VCaP (cell line): ENCODE measurements around the gene OR13C9.
"Not testable (repeated sequence)": the region's sequence is repeated elsewhere in the genome, so short reads cannot be mapped to it uniquely, and the experiment has no call there.

Source experiments
- H3K27ac ChIP-seq: fragments of 450-650 bp; 2 replicates; pipeline ENCODE4 v1.5.1; 2017
- TF ChIP-seq, protein P1 (sequence below): fragments of 450-650 bp; conservative IDR thresholded peaks from 2 replicates; pipeline ENCODE4 v1.5.1; 2017; ENCODE audit warnings: mild to moderate bottlenecking, moderate library complexity

The OR13C9 gene, protein sequence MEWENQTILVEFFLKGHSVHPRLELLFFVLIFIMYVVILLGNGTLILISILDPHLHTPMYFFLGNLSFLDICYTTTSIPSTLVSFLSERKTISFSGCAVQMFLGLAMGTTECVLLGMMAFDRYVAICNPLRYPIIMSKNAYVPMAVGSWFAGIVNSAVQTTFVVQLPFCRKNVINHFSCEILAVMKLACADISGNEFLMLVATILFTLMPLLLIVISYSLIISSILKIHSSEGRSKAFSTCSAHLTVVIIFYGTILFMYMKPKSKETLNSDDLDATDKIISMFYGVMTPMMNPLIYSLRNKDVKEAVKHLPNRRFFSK

DNA sequence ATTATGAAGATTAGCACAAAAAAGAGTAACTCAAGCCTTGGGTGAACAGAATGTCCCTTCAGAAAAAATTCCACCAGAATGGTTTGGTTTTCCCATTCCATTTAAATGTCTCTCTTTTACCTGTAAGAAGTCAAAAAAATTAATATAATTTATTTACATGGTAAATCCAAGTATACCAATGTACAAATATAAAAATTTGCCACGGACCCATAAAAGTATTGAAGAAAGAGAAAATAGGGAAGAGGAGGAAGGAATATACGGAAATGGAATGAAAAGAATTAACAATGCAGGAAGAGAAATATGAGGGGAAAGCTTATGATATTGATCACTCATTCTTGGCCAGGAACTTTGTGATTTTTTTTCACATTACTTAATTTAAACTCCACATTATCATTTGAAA lies at the start of gene OR13C9:
Gene OR13C9 (minus strand): TSS at position 101 of the 400 bp plus-strand sequence. CDS start 0 bp downstream, at position 101.
- no peak within 1 kb of the TSS for H3K27ac ChIP-seq
- TF ChIP-seq, protein P1, sequence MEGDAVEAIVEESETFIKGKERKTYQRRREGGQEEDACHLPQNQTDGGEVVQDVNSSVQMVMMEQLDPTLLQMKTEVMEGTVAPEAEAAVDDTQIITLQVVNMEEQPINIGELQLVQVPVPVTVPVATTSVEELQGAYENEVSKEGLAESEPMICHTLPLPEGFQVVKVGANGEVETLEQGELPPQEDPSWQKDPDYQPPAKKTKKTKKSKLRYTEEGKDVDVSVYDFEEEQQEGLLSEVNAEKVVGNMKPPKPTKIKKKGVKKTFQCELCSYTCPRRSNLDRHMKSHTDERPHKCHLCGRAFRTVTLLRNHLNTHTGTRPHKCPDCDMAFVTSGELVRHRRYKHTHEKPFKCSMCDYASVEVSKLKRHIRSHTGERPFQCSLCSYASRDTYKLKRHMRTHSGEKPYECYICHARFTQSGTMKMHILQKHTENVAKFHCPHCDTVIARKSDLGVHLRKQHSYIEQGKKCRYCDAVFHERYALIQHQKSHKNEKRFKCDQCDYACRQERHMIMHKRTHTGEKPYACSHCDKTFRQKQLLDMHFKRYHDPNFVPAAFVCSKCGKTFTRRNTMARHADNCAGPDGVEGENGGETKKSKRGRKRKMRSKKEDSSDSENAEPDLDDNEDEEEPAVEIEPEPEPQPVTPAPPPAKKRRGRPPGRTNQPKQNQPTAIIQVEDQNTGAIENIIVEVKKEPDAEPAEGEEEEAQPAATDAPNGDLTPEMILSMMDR, result no peak

DNA sequence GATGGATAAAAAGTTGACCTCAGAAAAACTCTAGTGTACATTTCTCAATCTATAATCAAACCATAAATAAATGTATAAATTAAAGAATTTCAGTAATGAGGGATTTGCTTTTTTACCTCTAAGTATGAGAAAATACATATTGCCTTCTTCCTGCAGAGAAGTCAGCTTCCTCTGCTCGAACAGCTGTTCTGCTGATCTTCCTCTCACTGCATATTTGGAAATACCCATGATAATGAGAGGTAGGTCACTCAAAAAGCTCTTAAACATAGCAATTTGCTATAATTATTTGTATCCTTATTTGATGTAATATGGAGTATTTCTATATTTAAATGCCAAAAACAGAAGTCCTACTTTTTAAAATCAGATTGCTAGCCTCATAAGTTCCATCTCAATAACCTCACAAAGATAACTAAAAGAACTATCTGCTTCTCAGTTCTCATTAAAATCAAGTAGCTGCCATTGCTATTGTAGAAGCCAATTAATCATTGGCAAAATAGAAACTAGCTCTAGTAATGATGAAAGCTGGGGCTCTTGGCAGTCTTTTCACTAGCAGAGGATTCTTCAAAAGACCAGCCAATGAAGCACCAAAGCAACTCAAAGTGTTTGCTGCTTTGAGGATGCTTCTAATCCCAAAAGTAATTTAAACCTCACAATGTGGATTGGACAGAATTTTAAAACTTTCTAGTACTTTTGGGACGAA lies 40.6 kb upstream of the OR13C9 start:
- TF ChIP-seq, protein P1, result no peak
- H3K27ac ChIP-seq, result no peak overlapping the region

DNA sequence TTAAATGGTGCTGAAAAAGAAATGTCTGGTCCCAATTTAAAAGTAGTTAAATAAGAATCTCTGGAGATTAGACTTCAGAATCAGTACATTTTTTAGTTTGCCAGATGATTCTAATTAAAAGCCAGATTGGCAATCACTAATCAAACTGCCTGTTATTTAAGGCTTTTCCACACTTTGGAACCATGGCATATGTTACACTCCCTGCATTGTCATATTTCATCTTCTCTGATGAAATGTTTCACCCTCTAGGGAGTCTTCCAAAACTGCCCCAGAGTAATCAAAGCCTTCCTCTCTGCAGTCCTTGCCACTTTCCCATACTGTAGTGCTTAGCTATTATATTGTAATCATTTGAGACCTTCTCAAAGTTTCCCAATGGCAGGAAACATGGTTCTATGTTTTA lies 17.5 kb upstream of the OR13C9 start:
- H3K27ac ChIP-seq, result no peak overlapping the region
- TF ChIP-seq, protein P1, result no peak

DNA sequence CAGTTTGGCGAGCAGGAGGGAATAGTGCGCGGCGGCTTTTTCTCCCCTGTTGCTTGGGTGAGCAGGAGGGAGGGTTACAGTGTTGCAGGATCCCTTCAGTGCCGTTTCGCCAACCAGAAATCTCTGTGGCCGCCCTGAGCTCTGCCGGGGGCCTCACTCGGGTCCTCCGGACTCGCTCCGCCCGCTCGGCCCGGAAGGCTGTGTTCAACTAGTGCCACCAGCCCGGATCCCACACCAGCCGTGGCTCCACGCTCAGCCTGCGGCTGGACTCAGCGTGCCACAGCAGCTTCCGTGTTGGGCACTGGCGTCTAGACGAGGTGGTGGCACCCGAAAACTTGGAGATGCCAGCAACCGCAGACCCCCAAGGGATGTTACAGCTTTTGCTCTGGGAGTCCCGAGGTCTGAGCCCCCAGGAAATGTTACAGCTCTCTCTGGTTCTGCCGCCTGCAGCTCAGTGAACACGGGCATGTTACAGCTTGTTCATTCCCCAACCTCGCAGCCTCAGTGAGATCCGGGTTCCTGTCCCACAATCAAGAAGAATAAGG lies 16.0 kb upstream of the OR13C9 start:
- TF ChIP-seq, protein P1, result no peak

DNA sequence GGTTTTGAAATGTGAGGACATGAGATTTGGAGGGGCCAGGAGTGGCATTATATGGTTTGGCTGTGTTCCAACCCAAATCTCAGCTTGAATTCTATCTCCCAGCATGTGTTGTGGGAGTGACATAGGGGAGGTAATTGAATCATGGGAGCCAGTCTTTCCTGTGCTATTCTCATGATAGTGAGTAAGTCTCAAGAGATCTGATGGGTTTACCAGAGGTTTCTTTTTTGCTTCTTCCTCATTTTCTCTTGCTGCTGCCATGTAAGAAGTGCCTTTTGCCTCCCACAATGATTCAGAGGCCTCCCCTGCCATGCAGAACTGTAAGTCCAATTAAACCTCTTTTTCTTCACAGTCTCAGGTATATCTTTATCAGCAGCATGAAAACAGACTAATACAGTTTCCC lies 8.0 kb upstream of the OR13C9 start:
- H3K27ac ChIP-seq, result not testable (repeated sequence)

More for the DNA sequence above, 16.0 kb upstream of the OR13C9 start:
- H3K27ac ChIP-seq, result no peak overlapping the region

DNA sequence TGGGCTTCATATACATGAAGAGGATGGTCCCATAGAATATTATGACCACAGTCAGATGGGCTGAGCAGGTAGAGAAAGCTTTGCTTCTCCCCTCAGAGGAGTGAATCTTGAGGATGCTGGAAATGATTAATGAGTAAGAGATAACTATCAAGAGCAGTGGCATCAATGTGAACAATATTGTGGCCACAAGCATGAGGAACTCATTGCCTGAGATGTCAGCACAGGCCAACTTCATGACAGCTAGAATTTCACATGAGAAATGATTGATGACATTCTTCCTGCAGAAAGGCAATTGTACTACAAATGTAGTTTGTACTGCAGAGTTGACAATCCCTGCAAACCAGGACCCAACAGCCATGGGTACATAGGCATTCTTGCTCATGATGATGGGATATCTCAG lies 586 bp downstream of the OR13C9 start:
- TF ChIP-seq, protein P1, result no peak
- no peak overlapping the region for H3K27ac ChIP-seq

DNA sequence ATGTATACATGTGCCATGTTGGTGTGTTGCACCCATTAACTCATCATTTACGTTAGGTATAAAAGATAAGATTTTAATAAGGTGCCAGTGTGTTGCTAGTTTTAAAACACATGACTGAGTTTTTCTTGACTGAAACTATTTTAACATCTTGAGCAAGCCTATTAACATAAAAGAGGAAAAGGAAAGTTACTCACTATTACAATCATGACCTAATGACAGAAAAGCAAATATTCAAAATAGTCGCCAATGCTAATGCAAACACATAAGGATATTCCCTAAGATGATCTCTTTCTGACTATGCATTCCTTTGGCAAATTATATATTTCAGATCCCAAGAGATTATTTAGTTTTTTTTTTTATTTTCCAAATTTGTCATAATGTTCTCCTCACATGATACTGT lies 6.8 kb downstream of the OR13C9 start:
- no peak overlapping the region for H3K27ac ChIP-seq
- TF ChIP-seq, protein P1, result no peak
